Tibial nerve (tissue), 3 donors: ENCODE measurements around the gene FGFR1OP2.

ENCODE experiments used
- CTCF ChIP-seq, 5 experiments: fragments of 200-600 bp in 3 of 5; fragments of 450-650 bp in 2 of 5; sonication (generic) in 3 of 5; IDR thresholded peaks; one replicate each; pipeline ENCODE4 v1.5.1; 2016 to 2019; ENCODE audit warnings: antibody characterized with exemption in 5 of 5, mild to moderate bottlenecking in 3 of 5, moderate library complexity in 2 of 5
- POLR2A ChIP-seq, 2 donors: fragments of 450-650 bp; IDR thresholded peaks; one replicate each; pipeline ENCODE4 v1.6.1; 2017; ENCODE audit warnings: antibody characterized with exemption in 2 of 2, mild to moderate bottlenecking in 2 of 2, moderate library complexity in 2 of 2

GRCh38 chr12:26994109-26994508 is 55.8 kb downstream of the FGFR1OP2 start:
- TF ChIP-seq CTCF (IDR thresholded peaks at IDR 0.05) (no peak), POLR2A (IDR thresholded peaks at IDR 0.05) (no peak)
